Ishikawa (cell line): ENCODE measurements around the gene CTSL.

Source experiments
- CEBPB ChIP-seq: IDR thresholded peaks from 2 replicates; pipeline ENCODE4 v1.6.1; 2012
- EP300 ChIP-seq: IDR thresholded peaks from 2 replicates; pipeline ENCODE4 v1.6.1; 2012; ENCODE audit warnings: borderline replicate concordance
- TAF1 ChIP-seq: IDR thresholded peaks from 2 replicates; pipeline ENCODE4 v1.6.1; 2012; ENCODE audit warnings: low read depth, mild to moderate bottlenecking

- TF ChIP-seq TAF1 (no peak), EP300 (no peak), CEBPB (no peak)
These were observed 22.2 kb upstream of the CTSL start for GRCh38 chr9:87703636-87704276.
